ENCODE data around the gene SLC22A3.
"Not testable (repeated sequence)": the region's sequence is repeated elsewhere in the genome, so short reads cannot be mapped to it uniquely, and the experiment has no call there.

GRCh38 chr6:160476056-160476455 is 127.9 kb downstream of the SLC22A3 start:
- TF ChIP-seq CTCF, EZH2 (IDR thresholded peaks at IDR 0.05): not testable (repeated sequence)
